DMS53 treated with DMSO at 0.1 percent for 48 hours (cell line): ENCODE measurements around the gene MYO9A.

Experiments used
- DNase-seq: peaks from one replicate; lab custom pipeline; 2025; ENCODE audit not compliant: unreplicated experiment; lab: John Stamatoyannopoulos, UW

MYO9A gene

GRCh38 chr15:71974211-71974610, 143.7 kb downstream of the MYO9A start:
- no peak for DNase-seq

DNA sequence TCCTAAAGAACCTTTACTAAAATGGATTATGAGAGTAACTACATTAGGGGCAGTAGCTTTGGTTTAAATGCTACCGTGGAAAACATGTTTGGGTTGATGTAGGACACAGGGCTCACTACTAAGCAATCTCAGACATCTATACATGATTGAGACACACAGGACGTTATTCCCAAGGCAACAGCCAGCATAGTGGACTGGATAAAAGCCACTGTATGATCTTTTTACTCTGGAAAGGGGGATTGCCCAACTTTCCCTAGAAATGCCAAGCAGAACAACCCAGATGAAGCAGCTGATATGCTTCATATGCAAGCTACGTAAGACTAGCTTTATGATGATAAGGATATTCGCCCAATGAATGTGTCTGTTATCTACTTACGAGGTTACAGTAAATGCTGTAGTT, 144.6 kb downstream of the MYO9A start:
- DNase-seq: no peak

DNA sequence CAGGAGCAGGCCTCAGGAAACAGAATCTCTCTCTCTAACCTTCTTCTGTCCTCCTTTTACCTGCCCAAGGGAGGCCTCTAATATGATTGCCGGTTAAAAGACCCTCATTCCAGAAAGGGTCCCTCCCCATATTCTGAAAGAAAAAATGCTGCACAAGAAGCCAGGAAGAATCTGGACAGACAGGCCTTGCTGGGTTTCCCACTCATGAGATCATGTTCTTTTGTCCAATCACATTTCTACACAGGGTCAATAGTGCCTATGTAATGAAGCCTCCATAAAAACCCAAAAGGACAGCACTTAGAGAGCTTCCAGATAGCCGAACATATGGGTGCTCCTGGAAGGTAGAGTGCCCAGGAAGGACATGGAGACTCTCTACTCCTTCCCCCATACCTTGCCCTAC, 146.0 kb downstream of the MYO9A start:
- DNase-seq: no peak

GRCh38 chr15:71970435-71970834, 147.5 kb downstream of the MYO9A start:
- DNase-seq: no peak

GRCh38 chr15:71962537-71962936, 155.4 kb downstream of the MYO9A start:
- DNase-seq: no peak

- no peak for DNase-seq
Measured at GRCh38 chr15:71957026-71957425, 160.9 kb downstream of the MYO9A start.

DNA sequence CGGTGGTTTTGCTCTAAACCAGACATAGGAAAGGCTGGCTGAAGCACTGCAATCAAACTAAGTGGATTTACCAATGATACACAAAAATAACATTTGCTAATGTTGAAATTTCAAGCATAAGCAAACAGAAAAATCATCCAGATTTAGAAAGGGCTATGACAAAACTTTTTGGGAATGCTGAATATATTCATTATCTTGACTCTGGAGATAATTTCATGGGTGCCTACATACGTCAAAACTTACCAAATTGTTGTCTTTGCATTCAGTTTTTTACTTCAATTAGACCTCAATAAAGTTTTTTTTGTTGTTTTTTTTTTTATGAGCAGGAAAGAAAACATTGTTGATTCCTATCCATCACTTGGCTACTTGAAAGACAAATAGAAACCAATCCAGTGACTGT, 166.8 kb downstream of the MYO9A start:
- DNase-seq: no peak

DNA sequence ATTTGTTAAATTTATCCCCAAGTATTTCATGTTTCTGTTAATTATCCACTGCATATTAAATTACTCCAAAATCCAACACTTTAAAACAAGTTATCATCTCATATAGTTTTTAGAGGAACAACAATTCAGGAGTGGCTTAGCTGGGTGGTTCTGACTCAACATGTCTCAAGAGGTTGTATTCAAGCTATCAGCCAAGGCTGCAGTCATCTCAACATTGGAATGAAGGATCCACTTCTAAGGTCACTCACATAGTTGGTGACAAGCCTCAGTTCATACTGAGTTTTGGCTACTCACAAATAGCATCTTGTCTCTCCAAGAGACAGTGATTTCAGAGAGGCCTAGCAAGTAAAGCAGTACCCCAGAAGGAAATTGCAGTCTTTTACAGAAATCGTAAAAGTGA, 172.9 kb downstream of the MYO9A start:
- DNase-seq: no peak

- DNase-seq: no peak
Measured at GRCh38 chr15:71943806-71944205, 174.1 kb downstream of the MYO9A start.

- DNase-seq: no peak
Measured at GRCh38 chr15:71939981-71940588, 177.9 kb downstream of the MYO9A start.

DNA sequence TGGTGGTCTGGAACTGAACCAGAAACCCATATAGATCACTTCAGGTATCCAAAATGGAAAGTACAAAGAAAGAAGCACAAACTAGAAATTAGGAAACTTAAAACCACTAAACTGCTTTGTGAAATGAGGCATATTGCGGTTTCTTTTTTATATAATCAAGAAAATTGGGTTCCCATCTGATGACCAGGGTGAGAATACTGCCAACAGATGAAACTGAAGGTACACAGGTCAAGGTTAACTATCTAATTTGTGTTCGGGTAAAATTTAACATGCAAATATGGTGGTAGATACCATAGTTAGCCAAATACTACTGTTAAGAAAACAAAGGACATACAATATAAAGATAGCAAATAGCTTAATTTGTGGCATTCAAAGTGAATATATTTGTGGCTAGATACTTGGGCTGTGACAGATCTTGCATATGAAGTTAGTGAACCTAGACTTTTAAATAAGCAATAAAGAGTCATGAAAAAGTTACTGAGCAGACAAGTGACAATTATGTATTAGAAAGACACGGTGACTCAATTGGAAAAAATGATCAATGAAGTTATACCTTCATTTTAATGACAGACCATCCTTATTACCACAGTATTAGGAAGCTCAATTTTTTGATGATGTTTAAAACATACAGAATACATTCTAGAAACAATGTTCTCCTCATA, 180.2 kb downstream of the MYO9A start:
- DNase-seq: no peak

- DNase-seq: no peak
Measured at GRCh38 chr15:71934446-71934845, 183.5 kb downstream of the MYO9A start.

GRCh38 chr15:71932689-71933088, 185.3 kb downstream of the MYO9A start:
- DNase-seq: no peak

DNA sequence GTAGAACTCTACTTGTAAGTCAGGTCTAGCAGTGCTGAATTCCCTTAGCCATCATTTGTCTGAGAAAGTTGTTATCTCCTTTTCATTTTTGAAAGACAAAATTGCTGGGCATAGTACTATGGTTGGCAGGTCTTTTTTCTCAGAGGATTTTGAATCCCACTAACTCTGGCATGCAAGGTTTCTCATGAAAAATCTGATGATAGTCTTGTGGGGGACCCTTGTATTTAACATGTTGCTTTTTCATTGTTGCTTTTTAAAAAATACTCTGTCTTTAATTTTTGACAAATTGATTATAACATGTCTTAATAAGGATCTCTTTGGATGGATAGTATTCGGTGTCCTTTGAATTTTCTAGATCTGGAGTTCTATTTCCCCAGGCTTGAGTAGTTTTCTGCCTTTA, 186.7 kb downstream of the MYO9A start:
- DNase-seq: no peak

GRCh38 chr15:71925145-71925544, 192.8 kb downstream of the MYO9A start:
- DNase-seq: no peak

- DNase-seq: no peak
Measured at GRCh38 chr15:71921191-71921590, 196.8 kb downstream of the MYO9A start.

DNA sequence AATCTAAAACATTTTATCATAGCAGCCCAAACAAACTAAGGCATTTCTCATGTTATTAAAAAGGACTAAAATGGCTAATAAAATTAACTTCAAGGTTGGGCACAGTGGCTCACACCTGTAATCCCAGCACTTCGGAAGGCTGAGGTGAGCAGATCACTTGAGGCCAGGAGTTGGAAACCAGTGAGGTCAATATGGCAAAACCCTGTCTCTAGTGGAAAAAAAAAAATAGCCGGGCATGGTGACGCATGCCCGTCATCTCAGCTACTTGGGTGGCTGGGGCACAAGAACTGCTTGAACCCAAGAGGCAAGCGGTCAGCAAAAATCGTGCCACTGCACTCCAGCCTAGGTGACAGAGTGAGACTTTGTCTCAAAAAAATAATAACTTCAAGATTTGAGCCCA, 197.4 kb downstream of the MYO9A start:
- DNase-seq: no peak

GRCh38 chr15:71916834-71917233, 201.1 kb downstream of the MYO9A start:
- no peak for DNase-seq

- DNase-seq: no peak
Measured at GRCh38 chr15:71914092-71914491, 203.9 kb downstream of the MYO9A start.

- DNase-seq: no peak
Measured at GRCh38 chr15:71899674-71900073, 218.3 kb downstream of the MYO9A start.

- no peak for DNase-seq
Measured at GRCh38 chr15:71893691-71894090, 224.3 kb downstream of the MYO9A start.

DNA sequence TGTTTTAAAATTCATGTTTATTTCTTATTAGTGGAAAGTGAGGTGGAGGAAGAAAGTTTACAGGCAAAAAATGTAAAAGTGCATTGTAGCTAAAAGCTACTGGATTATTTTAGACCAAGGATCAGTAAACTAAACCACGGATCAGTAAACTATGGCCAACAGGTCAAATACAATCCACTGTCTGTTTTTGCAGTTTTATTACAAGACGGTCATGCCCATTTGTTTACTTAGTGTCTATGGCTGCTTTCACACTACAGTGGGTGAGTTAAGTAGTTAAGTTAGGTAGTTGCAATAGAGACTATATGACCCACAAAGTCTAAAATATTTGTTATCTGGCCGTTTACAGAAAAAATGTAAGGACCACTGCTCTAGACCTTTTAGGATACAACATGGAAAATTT, 225.6 kb downstream of the MYO9A start:
- no peak for DNase-seq

DNA sequence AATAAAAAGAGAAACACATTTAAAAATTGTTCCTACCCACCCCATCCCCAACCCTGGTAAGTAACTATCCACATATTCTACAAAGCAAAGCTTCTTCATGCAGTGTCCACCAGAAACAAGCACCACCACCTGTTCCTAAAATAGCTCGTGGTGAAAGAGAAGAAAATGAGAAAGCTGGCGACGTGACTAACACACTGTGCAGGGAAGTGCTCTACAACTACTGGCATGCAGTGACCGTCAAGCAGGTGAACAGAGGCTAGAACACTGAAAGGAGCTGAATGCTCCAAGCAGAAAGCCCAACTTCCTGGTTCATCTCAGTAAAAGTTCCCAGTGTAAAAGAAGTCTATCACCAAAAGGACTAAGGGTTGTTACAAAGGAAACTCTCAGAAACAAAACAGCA, 226.9 kb downstream of the MYO9A start:
- no peak for DNase-seq
